T-helper 2 cell (primary cell): ENCODE results near the gene SEMA5A.

ENCODE experiments used
- DNase-seq, 5 experiments: peaks; one replicate each; pipeline versions ENCODE4 v3.0.0 to v3.0.0-alpha.2; 2012 to 2022

The SEMA5A gene

GRCh38 chr5:9103290-9103689 lies 442.6 kb downstream of the SEMA5A start:
- DNase-seq = no peak

- no peak for DNase-seq
These were observed 446.2 kb downstream of the SEMA5A start for GRCh38 chr5:9099689-9100088.

- no peak for DNase-seq
These were observed 446.9 kb downstream of the SEMA5A start for GRCh38 chr5:9098990-9099389.

DNA sequence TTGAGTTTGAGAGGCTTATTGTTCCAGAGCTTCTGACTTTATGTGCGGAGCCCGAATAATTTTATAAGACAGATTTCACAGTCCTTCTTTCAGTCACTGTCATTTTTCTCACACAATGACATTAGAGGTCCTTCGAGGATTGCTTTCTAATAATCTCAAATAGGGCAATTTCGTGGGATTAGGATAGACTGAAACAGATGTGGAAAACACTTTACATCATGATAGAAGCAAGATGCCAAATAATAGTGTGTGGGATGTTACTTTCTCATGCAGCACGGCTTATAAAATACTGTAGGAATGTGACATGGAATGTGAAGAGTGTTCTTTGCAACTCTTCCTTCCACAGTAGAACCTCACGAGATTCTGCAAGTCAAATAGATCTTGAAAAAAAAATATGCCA lies 451.3 kb downstream of the SEMA5A start:
- DNase-seq = no peak

- DNase-seq = no peak
These were observed 453.8 kb downstream of the SEMA5A start for GRCh38 chr5:9091896-9092662.

DNA sequence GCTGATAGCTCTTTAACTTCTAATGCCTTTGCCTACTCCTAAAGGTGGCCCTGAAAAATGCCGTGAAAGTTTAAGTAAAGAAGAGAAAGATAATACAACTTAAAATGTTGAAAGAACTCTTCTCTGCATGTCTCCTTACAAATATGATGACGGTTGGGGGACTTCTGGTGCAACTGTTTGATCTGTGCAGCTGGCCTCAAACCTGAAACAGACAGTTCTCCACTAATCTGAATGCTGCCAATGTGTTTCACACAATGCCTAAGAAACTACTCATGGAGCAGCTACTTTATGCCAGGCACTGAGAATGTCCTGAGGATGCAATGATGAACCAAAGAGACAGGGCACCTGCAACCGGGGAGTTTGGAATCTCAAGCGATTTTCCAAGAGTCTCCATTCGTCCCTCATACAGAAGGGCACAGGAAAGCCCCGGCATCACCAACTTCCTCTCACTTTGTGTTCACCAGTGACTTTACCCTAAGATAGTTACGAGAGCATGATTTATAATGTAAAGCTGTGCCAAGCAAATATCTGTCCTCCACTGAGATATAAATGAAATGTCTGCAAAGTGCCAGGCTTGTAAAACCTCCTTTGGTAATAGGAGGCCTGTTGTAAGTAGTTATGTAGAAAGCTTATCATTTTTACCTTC lies 455.4 kb downstream of the SEMA5A start:
- no peak for DNase-seq

GRCh38 chr5:9089893-9090292 lies 456.0 kb downstream of the SEMA5A start:
- no peak for DNase-seq

- DNase-seq = no peak
These were observed 462.9 kb downstream of the SEMA5A start for GRCh38 chr5:9082996-9083395.

- no peak for DNase-seq
These were observed 473.2 kb downstream of the SEMA5A start for GRCh38 chr5:9072701-9073100.

DNA sequence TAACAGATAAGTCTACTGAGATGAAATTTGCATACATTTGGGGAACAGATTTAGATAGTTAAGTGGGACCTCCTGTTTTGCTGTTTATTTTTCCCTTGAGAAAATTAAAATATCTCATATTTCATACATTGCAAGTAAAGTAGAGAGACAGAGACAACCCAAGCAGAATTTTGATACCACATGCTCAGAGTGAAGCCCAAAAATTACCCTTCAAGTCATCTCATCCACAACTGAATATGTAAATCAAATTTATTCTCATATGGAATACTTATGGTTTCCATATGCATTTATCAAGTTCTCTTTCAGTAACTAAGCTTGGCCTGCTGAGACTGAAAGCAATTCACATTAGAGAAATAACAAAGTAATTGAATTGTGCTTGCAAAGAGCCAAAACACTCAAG lies 474.4 kb downstream of the SEMA5A start:
- DNase-seq = no peak

DNA sequence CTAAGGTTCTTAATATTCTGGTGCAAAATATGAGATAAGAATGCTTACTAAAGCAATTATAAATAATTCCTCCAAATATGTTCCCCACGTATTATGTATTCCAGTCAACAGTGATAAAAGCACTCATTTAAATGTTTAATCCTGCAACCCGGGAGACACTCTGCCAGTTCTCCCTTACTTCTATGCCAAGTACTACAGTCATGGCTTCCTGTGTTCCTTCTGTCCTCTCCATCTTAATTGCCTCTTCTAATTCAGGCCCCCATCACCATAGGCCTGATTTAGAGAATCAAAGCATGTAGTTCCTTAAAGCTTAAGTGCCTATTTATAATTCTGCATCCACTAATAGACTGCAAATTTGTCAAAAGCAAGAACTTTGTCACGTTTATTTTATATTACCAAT lies 474.8 kb downstream of the SEMA5A start:
- DNase-seq = no peak

DNA sequence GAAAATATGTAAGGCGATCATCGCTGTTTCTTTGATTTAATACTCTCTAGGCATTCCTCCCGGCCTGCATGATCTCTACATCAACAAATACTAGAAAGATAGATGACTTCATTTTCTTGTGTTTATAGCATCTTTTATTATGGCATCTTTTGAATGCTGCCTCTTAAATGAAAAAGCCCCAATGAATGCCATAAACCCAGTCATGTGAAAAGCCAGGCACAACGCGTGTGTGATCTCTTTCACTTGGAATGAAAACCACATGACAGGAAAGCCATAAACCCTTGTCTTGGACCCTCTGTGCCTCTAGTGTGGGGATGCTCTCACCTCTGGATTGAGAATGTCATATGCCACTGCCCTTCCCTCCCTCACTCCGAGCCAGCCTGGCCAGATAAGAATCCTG lies 476.2 kb downstream of the SEMA5A start:
- DNase-seq = no peak

GRCh38 chr5:9067154-9067553 lies 478.7 kb downstream of the SEMA5A start:
- no peak for DNase-seq

- DNase-seq = no peak
These were observed 479.5 kb downstream of the SEMA5A start for GRCh38 chr5:9066349-9066748.

GRCh38 chr5:9063615-9064245 lies 482.1 kb downstream of the SEMA5A start:
- DNase-seq = no peak

GRCh38 chr5:9062873-9063272 lies 483.0 kb downstream of the SEMA5A start:
- no peak for DNase-seq

DNA sequence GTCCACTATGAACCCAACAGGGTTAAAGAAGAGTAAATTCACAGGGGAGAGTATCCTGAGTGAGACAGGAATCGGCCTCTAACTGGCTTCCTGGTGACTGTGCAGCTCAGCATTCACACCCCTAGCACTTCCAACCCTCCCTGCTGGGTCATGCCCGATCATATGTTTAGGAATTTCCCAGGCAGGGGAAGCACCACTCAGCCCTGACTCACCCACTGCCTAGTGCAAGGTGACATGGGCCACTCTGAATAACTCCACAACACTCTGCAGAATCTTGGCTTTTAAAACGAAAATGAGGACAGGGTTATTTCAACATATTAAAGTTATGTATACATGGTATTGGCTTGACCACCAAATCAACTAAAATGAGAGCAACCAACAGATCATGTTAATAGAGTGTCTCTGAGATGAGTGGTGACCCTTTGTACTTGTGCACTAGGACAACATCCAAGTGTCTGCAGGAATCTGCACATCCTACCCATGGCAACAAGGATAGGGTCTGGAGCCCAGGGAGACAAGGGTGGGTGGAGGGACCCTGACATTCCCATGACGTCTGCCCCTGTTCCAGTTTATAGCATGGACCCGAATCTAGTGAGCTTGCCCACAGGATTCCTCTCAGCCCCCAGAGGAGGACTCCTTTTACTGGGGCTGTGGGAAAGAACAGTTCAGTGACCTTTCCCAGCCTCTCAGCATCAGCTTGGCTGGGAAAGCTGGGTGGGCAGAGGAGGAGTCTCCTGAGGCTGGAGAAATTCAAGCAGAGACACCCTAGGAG lies 485.8 kb downstream of the SEMA5A start:
- DNase-seq = no peak

DNA sequence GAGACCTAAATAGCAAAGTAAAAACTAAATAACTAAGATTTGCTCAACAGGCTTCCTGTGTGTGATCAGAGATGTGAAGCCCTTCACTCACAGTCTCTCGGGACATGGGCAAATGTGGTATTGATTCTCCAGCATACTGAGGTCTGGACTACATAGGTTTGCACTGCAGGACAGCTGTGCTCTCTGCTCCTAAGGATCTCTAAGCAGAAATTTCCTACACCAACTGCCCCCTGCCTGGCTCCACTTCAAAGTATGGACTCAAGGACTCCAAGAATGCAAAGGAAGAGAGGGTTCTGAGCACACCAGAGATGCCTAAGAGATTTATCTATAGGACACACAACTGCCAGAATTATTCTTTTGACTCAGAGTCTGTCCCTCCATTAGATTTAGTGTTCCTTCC lies 487.2 kb downstream of the SEMA5A start:
- DNase-seq = no peak

DNA sequence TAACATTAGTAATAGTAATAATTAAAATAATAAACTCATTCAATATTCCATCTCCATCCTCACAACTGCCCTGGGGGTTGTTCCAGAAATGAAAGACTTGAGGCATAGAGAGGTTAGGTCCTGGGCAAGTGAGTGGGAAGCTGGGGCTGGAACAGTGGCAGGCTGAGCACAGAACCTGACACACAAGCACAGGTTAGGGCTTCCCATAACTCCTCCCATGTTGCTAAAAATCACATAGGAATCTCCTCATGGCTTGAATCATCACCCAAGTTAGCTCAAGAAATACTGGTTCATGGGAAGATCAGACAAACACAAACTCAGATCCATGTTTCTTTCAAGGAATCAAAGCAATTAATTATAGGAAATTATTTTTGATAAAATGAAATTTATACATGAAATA lies 487.7 kb downstream of the SEMA5A start:
- no peak for DNase-seq

DNA sequence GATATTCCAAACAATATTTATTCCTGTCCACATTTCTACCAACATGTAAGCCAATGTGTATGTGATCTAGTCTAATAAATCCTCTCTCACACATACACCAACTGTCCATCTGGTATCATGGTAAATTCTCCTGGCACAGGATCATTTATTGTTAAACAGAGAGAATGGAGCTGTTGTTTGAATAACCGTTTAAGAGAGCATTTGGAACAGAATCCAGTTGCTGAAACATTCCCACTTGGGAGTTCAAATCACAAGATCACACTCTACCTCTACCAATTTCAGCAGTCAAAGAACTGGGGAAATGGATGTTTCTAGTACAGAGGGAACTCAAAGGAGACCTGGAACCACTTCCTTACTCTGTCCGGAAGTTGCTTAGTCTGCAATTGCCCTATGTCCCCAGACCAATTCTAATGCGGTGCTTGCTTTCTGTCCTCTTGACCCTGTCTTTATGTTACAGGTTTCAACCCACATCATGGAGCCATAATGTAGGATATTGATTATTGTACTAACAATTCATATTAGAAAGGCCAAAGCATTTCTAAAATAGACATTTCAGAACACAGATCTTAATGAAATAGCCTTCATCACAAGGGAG lies 488.4 kb downstream of the SEMA5A start:
- no peak for DNase-seq

DNA sequence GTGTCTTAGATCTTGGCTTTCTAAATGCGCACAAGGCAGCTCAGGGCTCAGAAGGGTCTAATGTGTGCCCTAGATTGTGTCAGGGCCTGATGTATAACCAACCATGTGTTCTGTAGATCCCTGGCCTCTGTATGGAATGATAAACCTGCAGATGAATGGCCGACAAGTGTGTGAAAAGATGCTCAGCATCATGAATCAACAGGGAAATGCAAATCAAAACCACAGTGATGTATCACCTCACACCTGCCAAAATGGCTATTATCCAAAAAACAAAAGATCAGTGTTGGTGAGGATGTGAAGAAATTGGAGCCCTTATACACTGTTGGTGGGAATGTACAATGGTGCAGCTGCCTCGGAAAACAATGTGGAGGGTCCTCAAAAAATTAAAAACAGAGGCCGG lies 489.8 kb downstream of the SEMA5A start:
- DNase-seq = no peak

GRCh38 chr5:9054821-9055589 lies 490.9 kb downstream of the SEMA5A start:
- DNase-seq = no peak
